ENCODE measurements around the gene CXCR6.

DNA sequence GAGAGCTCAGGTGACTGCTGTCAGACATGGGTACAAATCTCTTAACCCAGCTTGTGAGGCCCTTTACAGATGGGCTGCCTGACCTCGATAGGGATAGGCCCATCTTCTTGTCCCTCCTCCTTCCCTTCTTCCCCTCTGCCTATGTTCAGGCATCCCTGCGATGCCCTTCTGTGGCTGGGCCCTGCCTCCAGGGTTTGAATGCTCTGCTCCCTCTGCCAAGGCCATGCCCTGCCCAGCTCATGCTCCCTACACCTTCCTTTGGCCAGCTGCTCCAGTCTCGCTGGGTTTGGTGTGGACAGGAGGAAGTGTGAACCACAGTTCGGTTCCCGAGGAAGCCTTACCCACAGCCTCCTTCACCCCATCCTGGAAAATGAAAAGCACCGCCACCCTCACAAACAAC, 48.1 kb downstream of the CXCR6 start:
- no peak for TF ChIP-seq CTCF (IDR thresholded peaks at IDR 0.05)
- no peak for TF ChIP-seq POLR2AphosphoS5 (IDR thresholded peaks at IDR 0.05)
- TF ChIP-seq POLR2A (IDR thresholded peaks at IDR 0.05): no peak
- no peak for TF ChIP-seq EP300 (IDR thresholded peaks at IDR 0.05)
